ENCODE measurements around the gene TSSC4.

The TSSC4 gene

DNA sequence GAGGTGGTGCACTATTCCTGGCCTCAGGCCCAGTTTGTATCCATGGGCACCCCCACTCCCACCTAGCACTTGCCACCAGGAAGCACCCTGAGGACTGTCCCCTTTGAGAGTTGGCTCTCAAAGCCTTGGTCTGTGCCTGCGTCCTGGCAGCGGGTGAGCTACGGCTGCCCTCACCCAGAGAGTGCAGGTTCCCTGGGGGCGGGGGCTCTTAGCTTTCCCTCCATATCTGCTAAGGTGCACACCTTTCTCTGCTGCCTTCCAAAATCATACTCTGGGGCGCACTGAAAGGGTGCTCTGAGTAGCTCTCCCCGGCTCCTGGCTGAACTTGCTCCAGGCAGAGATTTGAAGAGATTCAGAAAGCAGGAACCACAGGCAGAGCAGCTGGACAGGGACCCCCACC is 51.4 kb downstream of the TSSC4 start:
- no peak for DNase-seq

DNA sequence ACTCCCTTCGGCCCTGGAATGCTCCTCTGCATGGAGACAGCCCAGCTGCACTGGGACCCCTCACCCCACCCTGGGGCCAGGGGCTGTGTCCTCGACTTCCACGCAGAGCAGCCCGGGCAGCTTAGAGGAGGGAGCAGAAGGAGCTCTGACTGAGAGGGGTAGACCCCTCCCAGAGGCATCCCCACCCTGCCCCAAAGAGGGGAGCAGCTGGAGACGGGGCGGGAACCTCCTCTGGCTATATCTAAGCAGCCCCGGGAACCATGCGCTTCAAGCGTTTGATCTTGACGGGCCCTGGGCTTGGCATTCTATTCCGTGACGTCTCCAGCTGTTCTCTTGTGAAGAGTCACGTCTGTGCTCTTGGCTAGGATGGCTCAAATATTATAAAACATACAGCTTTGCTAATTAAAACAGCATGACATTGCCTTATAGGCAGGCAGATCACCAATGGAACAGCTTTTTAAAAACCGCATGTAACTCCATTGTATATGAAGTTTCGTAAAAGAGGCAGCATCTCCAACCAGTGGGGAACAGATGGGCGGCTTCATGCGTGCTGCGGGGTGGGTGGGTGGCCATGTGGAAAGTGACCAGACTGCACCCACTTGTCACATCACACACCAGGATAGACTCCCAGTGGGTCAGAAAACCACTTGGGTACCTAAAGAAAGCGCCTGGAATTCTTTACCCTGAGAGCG is 51.9 kb downstream of the TSSC4 start:
- no peak for DNase-seq

DNA sequence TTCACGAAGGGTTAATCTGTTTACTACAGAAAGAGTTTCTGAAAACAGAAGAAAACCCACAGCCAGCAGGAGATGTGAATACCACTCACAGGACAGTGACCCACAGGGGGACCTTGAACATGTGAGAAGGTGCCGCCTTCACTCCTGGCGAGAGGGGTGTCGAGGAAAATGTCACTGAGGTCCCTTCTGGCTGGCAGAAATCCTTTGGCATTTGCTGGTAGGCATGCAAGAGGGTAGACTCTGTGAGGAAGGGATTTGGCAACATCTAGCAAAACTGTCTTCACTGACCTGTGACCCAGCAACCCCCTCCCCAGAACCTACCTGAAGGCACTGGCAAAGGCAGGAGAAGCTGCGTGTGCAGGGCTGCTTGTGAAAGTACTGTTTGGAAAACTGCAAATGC is 52.9 kb downstream of the TSSC4 start:
- no peak for DNase-seq

All from NCI-H187 treated with DMSO at 0.1 percent for 48 hours (cell line).